ENCODE data around the gene UBE2E2.

DNA sequence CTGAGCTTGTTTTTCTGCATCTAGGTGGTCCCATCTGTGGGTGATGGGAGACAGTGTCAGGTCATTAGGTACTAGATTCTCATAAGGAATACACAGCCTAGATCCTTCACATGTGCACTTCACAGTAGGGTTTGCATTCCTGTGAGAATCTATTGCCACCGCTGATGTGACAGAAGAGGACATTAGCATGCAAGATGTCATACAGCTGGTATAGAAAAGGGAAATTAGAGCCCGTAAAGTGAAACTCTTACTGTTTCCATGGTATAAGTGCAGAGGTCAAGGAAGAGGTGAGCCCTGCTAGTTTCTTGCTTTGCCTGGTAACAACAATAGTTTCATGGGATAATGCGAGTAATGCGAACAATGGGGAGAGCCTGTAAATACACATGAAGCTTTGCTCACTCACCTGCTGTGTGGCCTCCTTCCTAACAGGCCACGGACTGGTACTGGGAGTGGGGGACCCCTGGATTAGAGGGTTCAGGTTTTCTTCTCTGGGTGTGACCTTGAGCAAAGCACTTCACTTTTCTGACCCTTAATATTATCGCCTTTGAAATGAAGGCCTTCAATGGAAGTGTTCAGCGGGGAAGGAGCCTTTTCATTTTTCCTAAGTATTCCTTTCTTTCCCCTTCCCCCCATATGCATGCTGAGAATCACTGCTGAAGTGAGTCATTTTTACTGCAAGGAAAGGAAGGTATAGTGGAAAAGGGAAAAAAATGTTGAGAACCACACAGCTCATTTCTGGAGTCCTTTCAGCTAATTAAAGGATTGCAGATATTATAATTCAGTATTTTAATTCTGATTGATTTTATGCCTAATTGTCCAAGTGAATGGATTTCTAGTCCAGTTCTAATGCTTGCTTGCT, 286.4 kb downstream of the UBE2E2 start:
- TF ChIP-seq, protein P1, sequence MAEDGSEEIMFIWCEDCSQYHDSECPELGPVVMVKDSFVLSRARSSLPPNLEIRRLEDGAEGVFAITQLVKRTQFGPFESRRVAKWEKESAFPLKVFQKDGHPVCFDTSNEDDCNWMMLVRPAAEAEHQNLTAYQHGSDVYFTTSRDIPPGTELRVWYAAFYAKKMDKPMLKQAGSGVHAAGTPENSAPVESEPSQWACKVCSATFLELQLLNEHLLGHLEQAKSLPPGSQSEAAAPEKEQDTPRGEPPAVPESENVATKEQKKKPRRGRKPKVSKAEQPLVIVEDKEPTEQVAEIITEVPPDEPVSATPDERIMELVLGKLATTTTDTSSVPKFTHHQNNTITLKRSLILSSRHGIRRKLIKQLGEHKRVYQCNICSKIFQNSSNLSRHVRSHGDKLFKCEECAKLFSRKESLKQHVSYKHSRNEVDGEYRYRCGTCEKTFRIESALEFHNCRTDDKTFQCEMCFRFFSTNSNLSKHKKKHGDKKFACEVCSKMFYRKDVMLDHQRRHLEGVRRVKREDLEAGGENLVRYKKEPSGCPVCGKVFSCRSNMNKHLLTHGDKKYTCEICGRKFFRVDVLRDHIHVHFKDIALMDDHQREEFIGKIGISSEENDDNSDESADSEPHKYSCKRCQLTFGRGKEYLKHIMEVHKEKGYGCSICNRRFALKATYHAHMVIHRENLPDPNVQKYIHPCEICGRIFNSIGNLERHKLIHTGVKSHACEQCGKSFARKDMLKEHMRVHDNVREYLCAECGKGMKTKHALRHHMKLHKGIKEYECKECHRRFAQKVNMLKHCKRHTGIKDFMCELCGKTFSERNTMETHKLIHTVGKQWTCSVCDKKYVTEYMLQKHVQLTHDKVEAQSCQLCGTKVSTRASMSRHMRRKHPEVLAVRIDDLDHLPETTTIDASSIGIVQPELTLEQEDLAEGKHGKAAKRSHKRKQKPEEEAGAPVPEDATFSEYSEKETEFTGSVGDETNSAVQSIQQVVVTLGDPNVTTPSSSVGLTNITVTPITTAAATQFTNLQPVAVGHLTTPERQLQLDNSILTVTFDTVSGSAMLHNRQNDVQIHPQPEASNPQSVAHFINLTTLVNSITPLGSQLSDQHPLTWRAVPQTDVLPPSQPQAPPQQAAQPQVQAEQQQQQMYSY (CRISPR knock-in tag; IDR thresholded peaks at IDR 0.05), result no peak
- TF ChIP-seq ZNF671 (CRISPR knock-in tag; IDR thresholded peaks at IDR 0.05), result no peak
- TF ChIP-seq ELF4 (CRISPR knock-in tag; IDR thresholded peaks at IDR 0.05; ENCODE audit: low read depth), result no peak
- TF ChIP-seq, protein P2, sequence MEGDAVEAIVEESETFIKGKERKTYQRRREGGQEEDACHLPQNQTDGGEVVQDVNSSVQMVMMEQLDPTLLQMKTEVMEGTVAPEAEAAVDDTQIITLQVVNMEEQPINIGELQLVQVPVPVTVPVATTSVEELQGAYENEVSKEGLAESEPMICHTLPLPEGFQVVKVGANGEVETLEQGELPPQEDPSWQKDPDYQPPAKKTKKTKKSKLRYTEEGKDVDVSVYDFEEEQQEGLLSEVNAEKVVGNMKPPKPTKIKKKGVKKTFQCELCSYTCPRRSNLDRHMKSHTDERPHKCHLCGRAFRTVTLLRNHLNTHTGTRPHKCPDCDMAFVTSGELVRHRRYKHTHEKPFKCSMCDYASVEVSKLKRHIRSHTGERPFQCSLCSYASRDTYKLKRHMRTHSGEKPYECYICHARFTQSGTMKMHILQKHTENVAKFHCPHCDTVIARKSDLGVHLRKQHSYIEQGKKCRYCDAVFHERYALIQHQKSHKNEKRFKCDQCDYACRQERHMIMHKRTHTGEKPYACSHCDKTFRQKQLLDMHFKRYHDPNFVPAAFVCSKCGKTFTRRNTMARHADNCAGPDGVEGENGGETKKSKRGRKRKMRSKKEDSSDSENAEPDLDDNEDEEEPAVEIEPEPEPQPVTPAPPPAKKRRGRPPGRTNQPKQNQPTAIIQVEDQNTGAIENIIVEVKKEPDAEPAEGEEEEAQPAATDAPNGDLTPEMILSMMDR (IDR thresholded peaks at IDR 0.05), result no peak
- no peak for TF ChIP-seq TCF7 (CRISPR knock-in tag; IDR thresholded peaks at IDR 0.05; ENCODE audit: low read depth)

Data from WTC11 (cell line).